Embryonic facial prominence (tissue), 1 donor: ENCODE results near the gene FPR2.
"Not testable (repeated sequence)": the region's sequence is repeated elsewhere in the genome, so short reads cannot be mapped to it uniquely, and the experiment has no call there.

ENCODE experiments used
- DNase-seq: peaks from one replicate; pipeline ENCODE4 v3.0.0-alpha.2; 2016; ENCODE audit errors: extremely low spot score

The FPR2 gene, protein sequence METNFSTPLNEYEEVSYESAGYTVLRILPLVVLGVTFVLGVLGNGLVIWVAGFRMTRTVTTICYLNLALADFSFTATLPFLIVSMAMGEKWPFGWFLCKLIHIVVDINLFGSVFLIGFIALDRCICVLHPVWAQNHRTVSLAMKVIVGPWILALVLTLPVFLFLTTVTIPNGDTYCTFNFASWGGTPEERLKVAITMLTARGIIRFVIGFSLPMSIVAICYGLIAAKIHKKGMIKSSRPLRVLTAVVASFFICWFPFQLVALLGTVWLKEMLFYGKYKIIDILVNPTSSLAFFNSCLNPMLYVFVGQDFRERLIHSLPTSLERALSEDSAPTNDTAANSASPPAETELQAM

DNA sequence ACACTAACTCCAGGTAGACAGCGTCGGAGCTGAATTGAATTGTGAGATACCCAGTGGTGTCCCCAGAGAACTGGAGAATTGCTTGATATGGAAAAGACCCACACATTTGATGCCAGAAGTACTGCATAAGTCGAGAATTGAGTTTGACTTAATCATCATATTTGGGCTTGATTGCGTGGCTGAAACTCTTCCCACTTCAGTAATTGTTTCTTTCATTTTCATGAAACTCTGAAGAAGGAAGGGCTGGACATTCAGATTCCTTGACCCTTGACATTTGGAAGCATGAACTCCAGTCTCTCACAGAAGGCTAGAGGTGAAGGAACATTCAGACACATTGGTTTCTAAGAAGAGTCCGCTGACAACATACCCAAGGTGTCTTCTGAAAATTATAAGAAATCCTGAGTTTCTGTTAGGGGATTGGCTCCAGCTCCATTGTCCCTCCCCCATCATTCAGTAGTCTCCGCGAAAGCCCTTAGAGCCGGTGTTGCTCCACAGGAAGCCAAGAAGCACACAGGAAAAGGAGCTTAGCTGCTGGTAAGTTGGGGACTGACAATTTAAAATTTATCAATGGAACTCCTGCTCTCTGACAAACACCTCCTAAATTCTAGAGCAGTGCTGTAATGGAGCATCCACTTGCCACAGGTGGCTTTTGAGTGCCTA is at the start of gene FPR2:
TSS of gene FPR2 (plus strand) at position 484 of the 660 bp plus-strand sequence. CDS start 7,479 bp downstream, outside the sequence.
- DNase-seq = no peak

DNA sequence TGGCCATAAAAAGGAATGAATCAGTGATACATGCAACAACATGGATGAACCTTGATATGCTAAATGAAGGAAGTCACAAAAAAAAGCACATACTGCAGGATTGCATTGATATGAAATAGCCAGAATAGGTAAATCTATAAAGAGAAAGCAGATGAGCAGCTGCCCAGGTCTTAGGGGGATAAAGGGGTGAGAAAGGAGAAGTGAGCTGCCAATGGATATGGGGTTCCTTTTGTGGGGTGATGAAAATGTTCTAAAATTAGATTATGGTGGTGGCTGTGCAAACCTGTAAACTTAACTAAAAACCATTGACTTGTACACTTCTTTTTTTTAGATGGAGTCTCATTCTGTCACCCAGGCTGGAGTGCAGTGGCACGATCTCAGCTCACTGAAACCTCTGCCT is 49.3 kb upstream of the FPR2 start:
- no peak for DNase-seq

DNA sequence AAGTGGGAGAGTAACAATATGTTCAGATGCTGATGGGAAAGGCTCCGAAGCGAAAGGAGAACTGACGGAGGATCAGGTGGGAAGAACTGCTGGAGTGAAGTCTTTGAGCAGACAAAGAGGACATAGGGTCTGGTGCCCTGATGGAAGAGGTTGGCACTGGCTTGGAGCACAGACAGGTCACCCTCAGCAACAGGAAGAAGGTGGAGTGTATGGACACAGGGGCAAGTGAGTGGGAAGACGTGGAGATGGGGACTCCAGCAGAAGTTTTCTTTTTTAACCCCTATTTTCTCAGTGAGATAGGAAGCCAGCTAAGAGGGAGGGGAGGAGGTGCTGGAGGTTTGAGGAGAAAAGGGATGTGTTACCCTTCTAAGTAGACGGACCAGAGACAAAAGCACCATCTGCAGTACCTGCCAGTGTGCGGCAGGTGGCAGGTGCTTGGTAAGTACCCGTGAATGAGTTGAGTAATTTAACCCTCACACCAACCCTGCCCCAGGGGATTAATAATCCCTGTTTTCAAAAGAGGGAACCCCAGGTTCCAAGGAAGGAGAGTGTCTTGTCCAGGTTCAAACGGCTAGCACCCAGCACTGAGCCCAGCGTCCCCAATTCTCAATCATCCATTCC is 48.4 kb upstream of the FPR2 start:
- no peak for DNase-seq

DNA sequence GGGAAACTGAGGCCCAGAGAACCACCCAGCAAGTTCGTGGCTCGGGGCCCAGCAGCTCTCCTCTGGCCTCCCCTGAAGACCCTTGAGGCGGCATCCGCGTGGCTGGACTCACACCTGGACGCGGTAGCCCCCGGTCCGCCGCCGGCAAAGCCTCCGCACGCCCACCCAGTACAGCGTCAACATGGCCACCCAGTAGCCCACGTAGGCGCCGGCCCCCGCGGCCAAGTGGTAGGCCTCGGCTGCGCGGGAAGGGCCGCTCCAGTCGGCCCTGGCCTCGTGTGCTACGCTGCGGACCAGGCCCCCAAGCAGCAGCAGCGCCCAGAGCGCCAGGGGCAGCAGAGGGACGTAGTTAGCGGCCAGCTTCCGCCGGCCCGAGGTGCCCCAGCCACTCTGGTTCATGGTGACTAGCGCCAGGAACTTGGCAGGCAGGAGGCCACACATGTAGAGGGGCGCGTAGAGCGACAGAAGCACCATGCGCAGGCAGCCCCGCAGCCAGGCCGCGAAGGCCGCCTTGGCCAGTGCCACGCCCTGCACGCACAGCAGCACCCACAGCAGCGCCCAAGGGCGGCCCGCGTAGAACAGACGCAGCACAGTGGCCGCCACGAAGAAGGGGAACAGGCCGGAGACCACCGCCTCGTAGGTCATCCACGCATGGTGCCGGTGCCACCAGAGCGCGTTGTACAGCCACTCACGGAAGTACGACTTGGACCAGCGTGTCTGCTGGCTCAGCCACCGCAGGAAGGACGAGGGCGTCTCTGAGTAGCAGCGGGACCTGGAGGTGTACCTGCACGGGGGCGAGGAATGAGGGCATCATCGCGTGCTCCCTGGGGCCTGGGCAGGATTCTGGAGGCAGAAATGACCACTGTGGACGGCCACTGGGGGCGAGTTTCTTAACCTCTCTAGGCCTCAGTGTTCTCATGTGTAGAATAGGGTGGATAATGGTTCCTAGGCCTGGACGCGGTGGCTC is 47.4 kb upstream of the FPR2 start:
- DNase-seq = no peak

DNA sequence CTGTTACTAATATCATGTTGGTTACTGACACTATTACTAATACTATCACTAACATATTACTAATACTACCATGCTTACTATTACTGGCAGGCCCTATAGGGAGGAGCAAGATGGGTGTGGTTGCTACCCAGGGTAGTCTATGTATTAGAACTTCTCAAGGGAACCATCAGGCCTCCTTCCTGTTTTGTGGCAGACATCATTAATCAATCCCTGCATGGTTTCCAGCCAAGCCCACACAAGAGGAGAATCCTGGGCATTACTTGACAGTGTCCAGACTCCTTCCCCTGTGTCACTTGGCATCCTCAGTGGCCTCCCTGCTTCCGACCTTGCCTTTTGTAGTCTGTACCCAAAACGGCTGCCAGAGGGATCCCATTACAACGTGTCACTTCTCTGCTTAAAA is 46.1 kb upstream of the FPR2 start:
- DNase-seq = no peak

DNA sequence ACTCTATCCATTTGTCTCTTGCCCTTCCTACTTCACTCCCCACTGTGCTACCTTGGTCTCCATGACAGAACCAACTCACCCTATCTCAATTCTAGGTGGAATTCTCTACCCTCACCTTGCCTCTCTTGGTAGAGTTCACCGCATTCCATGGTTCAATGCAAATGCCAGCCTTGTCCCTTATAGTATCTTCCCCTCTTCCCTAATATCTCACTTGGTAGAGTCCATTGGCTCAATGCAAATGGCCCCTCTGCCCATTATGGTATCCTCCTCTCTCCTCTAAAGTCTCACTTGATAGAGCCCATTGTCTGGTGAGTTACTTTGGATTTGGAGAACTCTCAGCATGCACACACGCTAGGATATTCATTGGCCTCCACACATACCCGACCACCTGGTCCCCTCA is 45.1 kb upstream of the FPR2 start:
- DNase-seq = no peak

DNA sequence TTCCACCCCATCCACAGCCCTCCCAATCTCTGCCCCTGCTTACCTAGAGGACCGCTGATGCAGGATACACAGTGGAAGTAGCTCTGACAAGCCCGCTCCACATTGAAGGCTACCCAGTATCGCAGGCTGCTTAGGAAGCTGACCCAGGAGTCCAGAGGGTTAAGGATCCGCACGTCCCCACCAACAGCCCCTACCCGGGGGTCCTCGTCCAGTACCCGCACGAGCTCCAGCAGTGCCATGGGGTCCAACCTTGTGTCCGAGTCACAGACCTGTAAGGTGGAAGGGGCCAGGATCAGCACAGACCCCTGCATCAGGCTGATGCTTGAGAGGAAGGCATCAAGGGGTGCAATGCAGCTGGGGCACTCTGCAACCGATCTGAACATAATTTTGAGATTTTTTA is 44.1 kb upstream of the FPR2 start:
- DNase-seq = no peak

DNA sequence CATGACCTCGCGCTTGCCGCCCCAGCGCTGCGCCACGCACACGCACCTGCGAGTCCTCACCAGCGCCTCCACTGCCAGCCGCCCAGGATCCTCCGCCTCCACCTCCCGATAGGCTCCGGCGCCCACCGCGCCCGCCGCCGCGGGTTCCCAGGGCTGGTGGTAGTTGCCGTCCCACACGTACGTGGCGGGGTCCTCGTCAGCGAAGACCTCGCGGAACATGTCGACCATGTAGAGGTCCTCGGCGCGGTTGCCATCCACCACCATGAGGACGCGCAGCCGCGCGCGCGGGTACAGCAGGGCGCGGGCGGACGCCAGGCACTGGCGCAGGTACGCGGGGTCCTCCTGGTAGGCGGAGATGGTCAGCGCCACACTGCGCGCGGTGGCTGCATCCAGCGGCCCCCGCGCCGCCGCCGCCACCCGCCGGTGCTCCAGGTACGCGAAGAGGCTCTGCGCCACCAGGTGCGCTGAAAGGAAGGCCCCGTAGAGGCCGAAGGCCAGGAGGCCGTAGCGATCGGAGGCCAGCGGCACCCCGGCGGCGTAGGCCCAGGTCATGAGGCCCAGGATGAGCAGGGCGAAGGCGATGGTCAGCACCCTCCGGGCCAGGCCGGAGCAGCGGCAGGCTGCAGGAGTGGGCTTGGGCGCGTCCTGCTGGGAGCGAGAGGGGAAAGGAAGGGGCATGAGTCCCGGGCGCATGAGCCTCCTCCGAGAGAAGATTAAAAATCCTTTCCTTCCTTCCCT is 41.6 kb upstream of the FPR2 start:
- no peak for DNase-seq

DNA sequence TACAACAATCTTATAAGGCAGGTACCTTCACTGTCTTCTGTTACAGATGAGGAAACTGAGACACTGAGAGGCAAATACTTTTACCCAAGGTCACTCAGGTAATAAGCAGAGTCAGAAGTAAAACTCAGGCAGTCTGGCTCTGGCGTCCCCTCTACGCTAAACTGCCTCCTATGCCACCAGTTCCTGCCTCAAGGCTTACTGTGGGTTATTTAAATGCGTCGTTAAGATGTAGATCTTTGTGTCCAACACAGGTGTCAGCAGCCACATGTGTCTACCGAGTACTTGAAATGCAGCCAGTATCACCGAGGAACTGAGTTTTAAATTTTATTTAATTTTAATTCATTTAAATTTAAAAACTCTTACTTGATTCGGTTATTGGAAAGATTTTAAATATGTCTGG is 39.1 kb upstream of the FPR2 start:
- no peak for DNase-seq

DNA sequence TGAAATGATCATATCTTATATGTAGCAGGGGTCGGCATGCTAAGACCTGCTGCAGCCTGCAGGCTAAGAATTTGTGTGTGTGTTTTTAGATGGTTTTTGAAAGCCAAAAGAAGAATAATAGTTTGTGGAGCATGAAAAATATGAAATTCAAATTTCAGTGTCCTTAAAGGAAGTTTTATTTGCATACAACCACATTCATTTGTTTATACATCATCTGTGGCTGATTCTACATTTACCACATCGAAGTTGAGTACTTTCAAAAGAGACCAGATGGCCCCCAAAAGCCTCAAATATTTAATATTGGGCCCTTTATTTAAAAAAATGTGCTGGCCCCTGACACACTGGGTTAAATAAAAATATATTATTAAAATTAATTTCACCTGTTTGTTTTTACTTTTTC is 38.5 kb upstream of the FPR2 start:
- DNase-seq = no peak

DNA sequence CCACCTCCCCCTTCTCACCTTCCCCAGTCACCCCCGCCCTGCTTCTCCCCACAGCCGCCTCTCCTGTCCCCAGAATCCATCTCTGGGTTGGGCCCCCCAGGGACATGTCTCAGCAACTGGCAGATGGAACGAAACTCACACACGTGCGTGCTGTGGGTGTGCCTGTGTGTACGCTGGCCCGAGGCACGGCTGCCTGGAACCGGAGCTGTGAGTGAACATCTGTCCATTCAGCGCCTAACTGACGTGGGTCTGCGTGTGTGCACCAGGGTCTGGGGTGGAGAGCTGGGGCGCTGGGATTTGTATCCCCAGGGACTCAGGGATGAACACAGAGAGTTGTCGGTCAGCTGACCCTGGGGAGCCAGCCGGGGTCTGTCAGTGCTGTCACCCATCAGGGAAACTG is 36.4 kb upstream of the FPR2 start:
- DNase-seq = no peak

DNA sequence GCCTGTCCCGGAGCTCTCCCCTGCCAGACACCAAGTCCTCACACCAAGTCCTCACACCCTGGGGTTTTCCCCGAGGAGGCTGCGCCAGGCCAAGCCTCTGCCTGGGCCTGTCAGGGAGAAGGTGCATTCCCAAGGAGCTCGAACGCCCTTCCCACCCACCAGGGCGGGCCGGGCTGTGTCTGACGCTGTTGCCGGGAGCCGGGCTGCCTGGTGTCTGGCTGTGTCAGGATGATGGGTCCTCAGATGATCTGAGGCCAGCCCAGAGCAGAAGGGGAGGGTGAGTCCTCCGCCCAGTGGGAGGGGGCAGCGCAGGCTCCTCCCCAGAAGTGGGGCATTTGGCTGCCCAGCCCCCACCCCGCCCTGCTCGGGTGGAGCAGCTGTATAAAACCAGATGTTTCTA is 34.9 kb upstream of the FPR2 start:
- no peak for DNase-seq

DNA sequence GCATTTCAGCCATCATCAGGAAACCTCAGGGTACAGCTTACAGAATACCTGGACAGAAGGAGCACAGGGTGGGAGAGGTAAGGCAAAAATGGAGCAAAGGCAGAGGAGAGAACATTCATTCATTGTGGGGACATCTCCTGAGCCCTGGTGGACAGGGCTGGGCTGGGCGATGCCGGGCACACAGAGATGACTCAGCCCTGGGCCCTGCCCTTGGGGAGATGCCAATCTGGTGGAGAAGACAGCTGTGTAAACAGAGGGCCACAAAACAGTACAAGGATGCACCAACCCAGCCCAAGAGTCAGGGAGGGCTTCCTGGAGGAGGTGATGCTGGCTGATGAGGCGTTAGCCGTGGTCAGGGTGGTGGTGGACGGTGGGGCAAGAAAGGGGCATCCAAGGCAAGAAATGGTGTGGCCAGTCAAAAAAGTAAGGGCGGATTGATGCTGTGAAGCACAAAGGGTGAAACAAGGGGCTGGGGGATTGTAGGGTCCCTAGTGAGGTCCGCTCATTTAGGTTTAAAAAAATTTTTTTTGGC is 33.6 kb upstream of the FPR2 start:
- no peak for DNase-seq

DNA sequence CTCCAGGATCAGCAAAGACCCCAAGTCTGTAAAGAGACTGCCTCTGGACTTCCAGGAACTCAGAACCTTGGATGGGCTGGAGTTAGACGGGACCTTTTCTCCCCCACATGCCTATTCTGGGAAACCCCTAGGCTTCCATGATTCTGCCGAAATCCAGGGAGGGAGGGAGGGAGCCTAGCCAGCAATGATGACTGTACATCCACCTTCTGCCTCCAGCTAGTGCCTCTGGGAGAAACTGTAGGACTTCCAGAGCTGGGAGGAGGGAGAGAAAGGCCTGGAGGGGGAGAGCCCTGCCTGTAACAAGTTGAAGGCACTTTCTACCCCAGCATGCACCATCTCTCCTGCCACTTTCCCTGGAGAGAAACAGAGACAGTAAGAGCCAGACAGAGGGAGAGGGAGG is 31.2 kb upstream of the FPR2 start:
- no peak for DNase-seq

DNA sequence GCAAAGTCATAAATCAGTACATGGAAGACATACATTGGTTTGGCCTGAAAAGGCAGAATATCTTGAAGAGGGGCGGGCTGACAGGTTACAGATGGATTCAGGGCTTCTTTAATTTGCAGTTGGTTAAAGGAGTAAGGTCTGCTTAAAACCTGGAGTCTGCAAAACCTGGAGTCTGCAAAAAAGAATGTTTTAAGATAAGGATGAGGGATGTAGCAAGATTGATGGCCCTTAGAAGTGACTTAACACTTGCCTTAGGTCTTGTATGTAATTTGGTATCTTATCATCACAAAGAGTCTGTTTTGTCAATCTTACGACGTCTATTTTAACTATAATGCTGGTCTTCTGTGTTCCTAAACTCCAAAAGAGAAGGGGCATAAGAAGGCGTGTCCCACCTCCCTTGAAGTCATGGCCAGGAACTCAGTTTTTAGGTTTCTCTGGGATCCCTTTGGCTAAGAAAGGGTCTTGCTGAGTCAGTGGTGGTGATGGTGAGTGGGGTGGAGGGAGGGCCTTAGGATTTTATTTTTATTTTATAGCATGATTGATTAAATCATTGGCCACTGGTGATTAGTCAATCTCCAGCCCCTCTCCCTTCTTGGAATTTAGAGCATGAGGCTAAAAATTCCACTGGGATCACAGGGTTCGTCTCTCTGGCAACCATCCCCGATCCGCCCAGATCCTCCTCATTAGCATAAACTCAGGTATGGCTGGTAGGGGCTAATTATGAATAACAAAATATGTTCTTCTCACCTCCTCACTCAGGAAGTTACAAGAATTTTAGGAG is 27.0 kb upstream of the FPR2 start:
- DNase-seq = no peak

DNA sequence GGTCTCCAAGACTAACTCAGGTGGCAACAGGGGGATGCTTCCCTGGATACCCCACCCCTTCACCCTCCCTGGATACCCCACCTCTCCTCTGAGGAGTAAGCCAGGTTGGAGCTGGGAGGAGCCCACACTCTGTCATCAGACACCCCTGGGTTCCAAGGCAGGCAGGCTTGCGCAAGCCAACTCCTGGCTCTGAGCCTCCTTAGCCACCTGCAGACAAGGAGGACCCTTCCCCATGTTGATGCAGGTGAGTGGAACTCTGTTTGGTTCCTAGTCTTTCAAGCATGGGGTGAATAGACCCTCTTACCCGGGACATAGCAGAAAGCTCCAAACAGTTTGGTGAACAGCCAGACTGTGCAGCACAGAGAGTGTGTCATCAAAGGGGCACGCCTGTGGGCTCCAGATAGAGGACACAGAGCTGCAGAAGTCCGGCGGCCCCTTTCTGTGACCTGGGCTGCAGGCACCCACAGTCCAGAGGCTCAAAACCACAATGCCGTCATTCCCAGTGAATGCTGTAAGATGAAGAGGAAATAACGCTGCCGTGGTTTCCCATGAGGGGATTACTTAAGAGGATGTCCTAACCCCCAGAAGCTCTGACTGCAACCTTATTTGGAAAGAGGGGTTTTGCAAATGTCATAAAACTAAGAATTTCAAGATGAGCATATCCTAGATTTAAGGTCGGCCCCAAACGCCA is 25.1 kb upstream of the FPR2 start:
- DNase-seq = no peak

DNA sequence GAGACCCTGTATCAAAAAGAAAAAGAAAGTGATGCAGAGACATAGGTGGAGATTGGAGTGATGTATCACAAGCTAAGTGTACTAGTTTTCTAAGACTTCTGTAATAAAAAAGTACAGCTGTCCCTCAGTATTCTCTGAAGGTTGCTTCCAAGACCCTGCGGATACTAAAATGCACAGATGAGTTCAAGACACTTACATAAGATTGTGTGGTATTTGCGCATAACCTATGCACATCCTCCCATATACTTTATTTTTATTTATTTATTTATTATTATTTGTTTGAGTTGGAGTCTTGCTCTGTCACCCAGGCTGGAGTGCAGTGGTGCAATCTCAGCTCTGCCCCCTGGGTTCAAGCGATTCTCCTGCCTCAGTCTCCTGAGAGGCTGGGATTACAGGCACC is 23.6 kb upstream of the FPR2 start:
- no peak for DNase-seq

DNA sequence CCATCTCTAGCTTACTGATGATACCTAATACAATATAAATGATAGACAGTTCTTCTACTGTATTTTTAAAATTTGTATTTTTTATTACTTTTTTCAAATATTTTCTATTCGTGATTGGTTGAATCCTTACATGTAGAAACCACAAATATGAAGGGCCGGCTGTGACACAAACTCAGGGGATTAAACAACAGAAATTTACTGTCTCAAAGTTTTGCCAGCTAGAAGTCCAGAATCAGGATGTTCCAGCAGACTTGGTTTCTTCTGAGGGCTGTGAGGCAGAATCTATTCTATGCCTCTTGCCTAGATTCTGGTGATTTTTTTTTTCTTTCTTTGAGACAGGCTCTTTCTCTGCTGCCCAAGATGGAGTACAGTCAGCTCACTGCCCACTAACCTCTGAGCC is 23.1 kb upstream of the FPR2 start:
- no peak for DNase-seq

DNA sequence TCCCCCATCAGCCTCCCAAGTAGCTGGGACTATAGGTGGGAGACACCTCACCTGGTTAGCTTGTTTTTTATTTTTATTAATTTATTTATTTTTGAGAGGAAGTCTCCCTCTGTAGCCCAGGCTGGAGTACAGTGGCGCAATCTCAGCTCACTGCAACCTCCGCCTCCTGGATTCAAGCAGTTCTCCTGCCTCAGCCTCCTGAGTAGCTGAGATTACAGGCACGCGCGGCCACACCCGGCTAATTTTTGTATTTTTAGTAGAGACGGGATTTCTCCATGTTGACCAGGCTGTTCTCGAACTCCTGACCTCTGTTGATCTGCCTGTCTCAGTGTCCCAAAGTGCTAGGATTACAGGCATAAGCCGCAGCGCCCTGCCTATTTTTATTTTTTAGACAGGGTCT is 22.5 kb upstream of the FPR2 start:
- not testable (repeated sequence) for DNase-seq
